ENCODE results near the gene LENG1. TPM values are rescaled to one million over a fixed set of nuclear protein-coding genes. Genes with fewer than 3 reads are reported as not detected.

Gene LENG1
- total and polyA plus RNA-seq, 2 donors: 11.9 to 12.1 TPM

DNA sequence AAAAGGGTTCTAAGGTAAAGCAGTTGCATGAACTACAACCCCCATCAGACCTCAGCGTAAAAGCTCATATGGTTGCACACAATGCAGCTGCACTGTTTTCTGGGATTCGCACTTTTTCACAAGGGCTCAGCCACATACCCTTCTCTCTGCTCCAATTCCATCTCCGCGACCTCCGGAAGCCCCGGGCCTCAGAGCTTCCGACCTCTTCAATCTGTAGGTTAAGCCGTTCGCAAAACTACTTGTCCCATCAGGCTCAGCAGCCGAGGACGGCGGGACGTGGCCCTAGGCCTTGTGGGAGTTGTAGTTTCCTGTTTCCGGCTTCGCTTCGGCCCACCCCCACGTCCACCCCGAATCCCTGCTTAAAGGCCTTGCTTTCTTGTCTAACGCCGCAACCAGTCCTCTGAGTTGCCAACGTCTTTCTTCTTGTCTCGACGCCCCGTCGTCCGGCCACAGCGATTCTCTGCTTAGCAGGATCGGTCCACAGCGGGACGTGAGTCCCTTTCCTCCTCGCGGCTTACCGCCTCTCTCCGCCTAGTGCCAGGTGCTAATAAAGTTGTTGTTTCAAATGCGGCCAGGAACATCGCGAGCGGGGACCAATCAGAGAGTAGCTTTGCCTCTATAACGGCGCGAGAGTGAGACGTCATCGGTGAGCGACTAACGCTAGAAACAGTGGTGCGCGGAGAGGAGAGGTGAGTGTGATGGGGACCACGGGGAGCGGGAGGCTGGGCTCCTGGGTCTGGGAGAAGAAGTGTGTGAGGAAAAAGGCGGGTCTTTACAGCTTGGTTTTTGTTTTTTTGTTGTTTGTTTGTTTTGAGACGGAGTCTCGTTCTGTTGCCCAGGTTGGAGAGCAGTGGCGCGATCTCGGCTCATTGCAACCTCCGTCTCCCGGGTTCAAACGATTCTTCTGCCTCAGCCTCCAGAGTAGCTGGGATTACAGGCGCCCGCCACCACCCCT is 44.1 kb downstream of the LENG1 start, which contains the start of the genes PRPF31 and TFPT:
Gene PRPF31 (plus strand): TSS at position 646 of the 955 bp plus-strand sequence. CDS start 2,525 bp downstream, outside the sequence.
Gene TFPT (minus strand): TSS at position 549 of the 955 bp plus-strand sequence. CDS start 388 bp downstream, at position 161.
- Histone ChIP-seq H3K27me3 (ENCODE audit: control insufficient read depth in 2 of 2, insufficient read depth in 1 of 2, low read length in 1 of 2) (no peaks in the 10 kb centered on the region), H3K4me3 (ENCODE audit: low read length in 2 of 2) (peak within 1 kb of the TSS; percentile 69 to 75), H3K27ac (ENCODE audit: low read depth in 1 of 2, low read length in 1 of 2) (peak within 1 kb of the TSS; percentile 83 to 91), H3K9me3 (ENCODE audit: control insufficient read depth in 2 of 2, insufficient read depth in 1 of 2, low read length in 1 of 2) (no peaks in the 10 kb centered on the region), H3K4me1 (ENCODE audit: control insufficient read depth in 2 of 2, insufficient read depth in 2 of 2, low read length in 2 of 2) (peaks cover 15 to 21% of the 10 kb centered on the region in 2 donors), H3K36me3 (ENCODE audit: control insufficient read depth in 2 of 2, insufficient read depth in 2 of 2, low read length in 1 of 2) (peaks cover 21 to 23% of the 10 kb centered on the region in 2 donors)
- peak; percentile 96 to 100 (median 98) for DNase-seq (ENCODE audit: low read depth in 6 of 9, low spot score in 9 of 9)
- under 1% methylated on average over 60 of the region's 60 CpGs for WGBS

DNA sequence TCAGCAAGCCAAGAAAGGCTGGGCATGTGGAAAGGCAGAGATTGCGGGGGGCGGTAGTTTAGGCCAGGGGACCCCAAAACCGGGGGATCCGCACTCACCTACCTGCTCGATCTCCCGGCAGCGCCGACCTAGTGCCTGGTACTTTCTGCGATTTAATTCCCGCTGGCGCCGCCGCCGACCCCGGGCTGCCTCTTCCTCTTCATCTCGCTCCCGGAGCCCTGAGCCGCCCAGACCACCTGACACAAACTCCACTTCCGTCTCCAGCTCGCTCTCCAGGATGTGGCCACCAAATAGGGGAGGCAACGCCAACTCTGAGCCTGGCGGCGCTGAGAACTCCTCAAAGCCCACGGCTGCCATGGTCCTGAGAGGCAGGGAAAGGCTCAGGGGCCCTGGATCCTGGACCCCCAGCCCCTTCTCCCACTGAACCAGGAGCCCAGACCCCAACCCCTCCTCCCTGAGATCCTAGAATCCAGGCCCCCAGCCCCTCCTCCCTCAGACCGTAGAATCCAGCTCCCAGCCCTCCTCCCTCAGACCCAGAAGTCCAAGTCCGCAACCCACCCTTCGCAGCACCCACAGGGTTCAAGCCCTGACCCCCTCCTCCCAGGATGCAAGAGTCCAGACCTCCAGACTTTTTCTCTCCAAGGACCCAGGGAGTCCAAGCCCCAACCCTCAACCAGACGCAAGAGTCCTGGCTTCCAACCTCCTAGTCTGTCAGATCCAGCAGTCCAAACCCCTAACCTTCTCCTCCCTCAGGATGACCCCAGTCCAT is 45.0 kb downstream of the LENG1 start:
- Histone ChIP-seq H3K9me3 (ENCODE audit: control insufficient read depth in 2 of 2, insufficient read depth in 1 of 2, low read length in 1 of 2) (no peaks in the 10 kb centered on the region), H3K4me1 (ENCODE audit: control insufficient read depth in 2 of 2, insufficient read depth in 2 of 2, low read length in 2 of 2) (peaks cover 15 to 21% of the 10 kb centered on the region in 2 donors), H3K36me3 (ENCODE audit: control insufficient read depth in 2 of 2, insufficient read depth in 2 of 2, low read length in 1 of 2) (peaks cover 22% of the 10 kb centered on the region in 2 donors), H3K27me3 (ENCODE audit: control insufficient read depth in 2 of 2, insufficient read depth in 1 of 2, low read length in 1 of 2) (no peaks in the 10 kb centered on the region), H3K27ac (ENCODE audit: low read depth in 1 of 2, low read length in 1 of 2) (peak overlapping the region; percentile 46 to 83), H3K4me3 (ENCODE audit: low read length in 2 of 2) (peak overlapping the region; percentile 69 to 75)
- WGBS: 4% methylated on average over 28 of the region's 28 CpGs
- peak in 4 of 9 donors; percentile 46 to 71 (median 52) for DNase-seq (ENCODE audit: low read depth in 6 of 9, low spot score in 9 of 9)

DNA sequence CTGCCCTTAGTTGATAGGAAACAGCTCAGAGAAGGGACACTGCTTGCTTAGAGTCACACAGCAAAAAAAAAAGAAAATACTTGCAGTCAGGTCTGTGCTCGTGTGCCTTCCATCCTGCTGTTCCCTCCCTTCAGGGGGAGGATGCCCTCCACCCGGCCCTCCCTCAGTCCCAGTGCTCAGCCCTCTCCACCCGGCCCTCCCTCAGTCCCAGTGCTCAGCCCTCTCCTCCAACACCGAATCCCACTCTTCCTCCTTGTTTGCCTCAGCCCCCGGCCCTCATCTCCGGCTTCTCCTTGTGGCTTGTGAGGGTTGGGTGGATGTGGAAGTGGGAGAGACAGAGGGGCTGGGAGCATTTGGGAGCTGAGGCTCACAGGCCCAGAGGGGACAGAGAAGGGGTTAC is 49.9 kb downstream of the LENG1 start:
- H3K27me3 ChIP-seq (ENCODE audit: control insufficient read depth in 2 of 2, insufficient read depth in 1 of 2, low read length in 1 of 2): no peaks in the 10 kb centered on the region
- WGBS: 97% methylated on average over 6 of the region's 6 CpGs
- H3K4me3 ChIP-seq (ENCODE audit: low read length in 2 of 2): no peak overlapping the region
- peaks cover 8% of the 10 kb centered on the region in 2 donors for H3K4me1 ChIP-seq (ENCODE audit: control insufficient read depth in 2 of 2, insufficient read depth in 2 of 2, low read length in 2 of 2)
- DNase-seq (ENCODE audit: low read depth in 6 of 9, low spot score in 9 of 9): no peak
- no peak overlapping the region for H3K27ac ChIP-seq (ENCODE audit: low read depth in 1 of 2, low read length in 1 of 2)
- no peaks in the 10 kb centered on the region for H3K9me3 ChIP-seq (ENCODE audit: control insufficient read depth in 2 of 2, insufficient read depth in 1 of 2, low read length in 1 of 2)
- H3K36me3 ChIP-seq (ENCODE audit: control insufficient read depth in 2 of 2, insufficient read depth in 2 of 2, low read length in 1 of 2): peaks cover 48 to 61% of the 10 kb centered on the region in 2 donors

DNA sequence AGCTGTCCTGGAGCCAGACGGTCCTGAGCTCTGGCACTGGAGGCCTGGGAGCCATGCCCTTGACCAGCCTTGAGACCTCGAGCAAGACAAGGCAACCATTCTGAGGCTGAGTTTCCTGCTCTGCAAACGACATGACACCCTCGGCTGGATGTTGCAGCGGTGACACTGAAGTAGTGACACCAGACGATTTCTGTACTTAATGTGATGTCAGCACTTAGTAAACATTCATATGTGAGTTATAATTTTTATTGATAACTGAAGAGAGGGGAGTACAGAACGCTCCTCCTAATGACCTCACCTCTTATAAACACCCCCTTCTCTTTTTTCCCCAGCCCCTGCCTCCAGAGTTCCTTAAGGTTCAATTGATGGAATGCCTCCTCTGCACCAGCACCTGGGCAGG is 51.0 kb downstream of the LENG1 start:
- H3K36me3 ChIP-seq (ENCODE audit: control insufficient read depth in 2 of 2, insufficient read depth in 2 of 2, low read length in 1 of 2): peaks cover 48 to 58% of the 10 kb centered on the region in 2 donors
- no peak for DNase-seq (ENCODE audit: low read depth in 6 of 9, low spot score in 9 of 9)
- 96% methylated on average over 7 of the region's 7 CpGs for WGBS

DNA sequence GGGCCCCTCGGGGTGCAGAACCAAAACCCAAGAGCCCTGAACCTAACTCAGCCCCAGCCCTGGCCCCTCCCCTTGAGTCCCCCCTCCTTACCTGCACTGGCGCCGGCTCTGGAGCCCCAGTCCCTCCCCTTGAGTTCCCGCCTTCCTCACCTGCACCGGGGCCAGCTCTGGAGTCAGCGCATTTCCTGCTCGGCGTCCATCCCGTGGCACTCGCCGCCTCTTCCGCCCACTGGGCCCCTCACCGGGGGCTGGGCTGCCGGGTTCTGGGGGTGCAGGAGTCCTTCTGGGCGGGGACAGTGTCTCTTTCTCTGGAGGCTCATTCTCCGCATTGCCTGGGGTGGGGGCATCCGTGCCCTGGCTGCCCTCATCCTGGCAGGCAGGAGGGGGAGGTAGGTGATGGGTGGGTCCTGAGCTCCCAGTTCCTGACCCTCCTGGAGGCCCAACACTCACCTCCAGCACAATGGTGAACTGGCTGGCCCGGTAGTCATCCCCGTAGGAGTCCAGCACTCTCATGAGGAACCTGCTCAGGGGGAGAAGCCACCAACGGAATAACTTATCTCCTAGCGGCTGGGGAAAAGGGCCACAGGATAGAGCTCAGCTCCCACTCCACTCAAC is 51.5 kb downstream of the LENG1 start:
- Histone ChIP-seq H3K27me3 (ENCODE audit: control insufficient read depth in 2 of 2, insufficient read depth in 1 of 2, low read length in 1 of 2) (no peaks in the 10 kb centered on the region), H3K4me3 (ENCODE audit: low read length in 2 of 2) (no peak overlapping the region), H3K4me1 (ENCODE audit: control insufficient read depth in 2 of 2, insufficient read depth in 2 of 2, low read length in 2 of 2) (peaks cover 5 to 6% of the 10 kb centered on the region in 2 donors), H3K36me3 (ENCODE audit: control insufficient read depth in 2 of 2, insufficient read depth in 2 of 2, low read length in 1 of 2) (peaks cover 48 to 58% of the 10 kb centered on the region in 2 donors), H3K9me3 (ENCODE audit: control insufficient read depth in 2 of 2, insufficient read depth in 1 of 2, low read length in 1 of 2) (no peaks in the 10 kb centered on the region), H3K27ac (ENCODE audit: low read depth in 1 of 2, low read length in 1 of 2) (no peak overlapping the region)
- WGBS: 93% methylated on average over 21 of the region's 21 CpGs
- no peak for DNase-seq (ENCODE audit: low read depth in 6 of 9, low spot score in 9 of 9)

More for the DNA sequence above, 51.0 kb downstream of the LENG1 start:
- no peak overlapping the region for H3K4me3 ChIP-seq (ENCODE audit: low read length in 2 of 2)
- H3K9me3 ChIP-seq (ENCODE audit: control insufficient read depth in 2 of 2, insufficient read depth in 1 of 2, low read length in 1 of 2): no peaks in the 10 kb centered on the region
- H3K27me3 ChIP-seq (ENCODE audit: control insufficient read depth in 2 of 2, insufficient read depth in 1 of 2, low read length in 1 of 2): no peaks in the 10 kb centered on the region
- H3K27ac ChIP-seq (ENCODE audit: low read depth in 1 of 2, low read length in 1 of 2): no peak overlapping the region
- peaks cover under 1 to 2% of the 10 kb centered on the region in 2 donors for H3K4me1 ChIP-seq (ENCODE audit: control insufficient read depth in 2 of 2, insufficient read depth in 2 of 2, low read length in 2 of 2)

DNA sequence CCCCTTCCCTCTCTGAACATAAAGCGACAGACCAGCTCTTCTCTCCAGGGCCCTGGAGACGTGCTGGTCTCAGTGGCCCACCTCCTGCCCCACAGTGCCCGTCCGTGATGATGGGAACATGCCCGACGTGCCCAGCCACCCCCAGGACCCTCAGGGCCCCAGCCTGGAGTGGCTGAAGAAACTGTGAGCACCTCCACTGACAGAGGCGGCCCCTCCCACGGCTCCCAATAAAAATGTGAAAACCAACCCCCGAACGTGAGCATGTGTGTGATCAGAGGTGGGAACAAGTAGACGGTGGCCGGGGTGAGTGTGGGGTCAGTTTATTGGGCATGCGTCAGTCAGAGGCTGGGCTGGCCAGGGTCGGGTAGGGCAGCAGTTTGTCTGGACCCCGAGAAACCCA is 52.8 kb downstream of the LENG1 start:
- DNase-seq (ENCODE audit: low read depth in 6 of 9, low spot score in 9 of 9): no peak

DNA sequence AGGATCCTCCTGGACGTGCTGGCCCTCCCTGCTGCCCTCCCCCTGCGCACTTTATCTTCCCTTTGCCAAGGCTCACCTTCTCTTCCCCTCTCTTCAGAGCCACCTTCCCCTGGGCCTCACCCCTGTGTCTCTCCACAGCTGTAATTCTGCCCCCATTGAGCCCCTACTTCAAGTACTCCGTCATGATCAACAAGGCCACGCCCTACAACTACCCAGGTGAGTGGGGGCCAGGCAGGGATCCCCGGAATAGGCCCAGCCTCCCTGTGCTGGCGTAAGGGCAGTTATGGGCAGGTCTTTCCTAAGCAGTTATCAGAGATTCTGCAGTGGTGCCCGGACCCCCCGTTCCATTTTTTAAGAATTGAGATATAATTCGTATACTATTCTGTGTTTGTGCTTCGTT is 53.7 kb downstream of the LENG1 start:
- peaks cover 5 to 10% of the 10 kb centered on the region in 2 donors for H3K4me1 ChIP-seq (ENCODE audit: control insufficient read depth in 2 of 2, insufficient read depth in 2 of 2, low read length in 2 of 2)
- WGBS: 94% methylated on average over 10 of the region's 10 CpGs
- no peak overlapping the region for H3K27ac ChIP-seq (ENCODE audit: low read depth in 1 of 2, low read length in 1 of 2)
- DNase-seq (ENCODE audit: low read depth in 6 of 9, low spot score in 9 of 9): no peak
- no peaks in the 10 kb centered on the region for H3K27me3 ChIP-seq (ENCODE audit: control insufficient read depth in 2 of 2, insufficient read depth in 1 of 2, low read length in 1 of 2)
- peaks cover 42 to 54% of the 10 kb centered on the region in 2 donors for H3K36me3 ChIP-seq (ENCODE audit: control insufficient read depth in 2 of 2, insufficient read depth in 2 of 2, low read length in 1 of 2)
- H3K9me3 ChIP-seq (ENCODE audit: control insufficient read depth in 2 of 2, insufficient read depth in 1 of 2, low read length in 1 of 2): no peaks in the 10 kb centered on the region
- no peak overlapping the region for H3K4me3 ChIP-seq (ENCODE audit: low read length in 2 of 2)

More for the DNA sequence above, 52.8 kb downstream of the LENG1 start:
- no peaks in the 10 kb centered on the region for H3K27me3 ChIP-seq (ENCODE audit: control insufficient read depth in 2 of 2, insufficient read depth in 1 of 2, low read length in 1 of 2)
- H3K4me3 ChIP-seq (ENCODE audit: low read length in 2 of 2): no peak overlapping the region
- H3K9me3 ChIP-seq (ENCODE audit: control insufficient read depth in 2 of 2, insufficient read depth in 1 of 2, low read length in 1 of 2): no peaks in the 10 kb centered on the region
- no peak overlapping the region for H3K27ac ChIP-seq (ENCODE audit: low read depth in 1 of 2, low read length in 1 of 2)
- H3K36me3 ChIP-seq (ENCODE audit: control insufficient read depth in 2 of 2, insufficient read depth in 2 of 2, low read length in 1 of 2): peaks cover 45 to 58% of the 10 kb centered on the region in 2 donors
- H3K4me1 ChIP-seq (ENCODE audit: control insufficient read depth in 2 of 2, insufficient read depth in 2 of 2, low read length in 2 of 2): peaks cover 5 to 10% of the 10 kb centered on the region in 2 donors
- 95% methylated on average over 15 of the region's 15 CpGs for WGBS
